HCT116 (cell line): ENCODE measurements around the gene MED13L.

Experiments
- ATF3 ChIP-seq: IDR thresholded peaks from 2 replicates; pipeline ENCODE4 v1.6.1; 2012
- CTCF ChIP-seq, 3 experiments: fragments of 200-600 bp in 1 of 3; sonication (generic) in 1 of 3; IDR thresholded peaks in 2 of 3; conservative IDR thresholded peaks in 1 of 3; 2 replicates each; pipeline ENCODE4 v1.5.1; 2012 to 2017; ENCODE audit warnings: low read depth in 2 of 3, low read length in 2 of 3, antibody characterized with exemption in 1 of 3, borderline replicate concordance in 1 of 3, control low read depth in 1 of 3, mild to moderate bottlenecking in 1 of 3, mixed read lengths in 1 of 3, mixed run types in 1 of 3, moderate library complexity in 1 of 3; ENCODE audit not compliant: insufficient read depth in 1 of 3
- EGR1 ChIP-seq: IDR thresholded peaks from 2 replicates; pipeline ENCODE4 v1.6.1; 2012; ENCODE audit warnings: low read depth
- POLR2A ChIP-seq: IDR thresholded peaks from 2 replicates; pipeline ENCODE4 v1.7.0; 2011; ENCODE audit warnings: borderline replicate concordance; ENCODE audit not compliant: insufficient read depth, insufficient read length; ENCODE audit errors: extremely low read depth
- YY1 ChIP-seq: IDR thresholded peaks from 2 replicates; pipeline ENCODE4 v1.6.1; 2011; ENCODE audit warnings: low read length, low read depth, moderate library complexity, mild to moderate bottlenecking; ENCODE audit not compliant: insufficient replicate concordance; ENCODE audit errors: extremely low read depth
- ZNF274 ChIP-seq: fragments of 200-500 bp; sonication (Bioruptor generic); IDR thresholded peaks from 2 replicates; pipeline ENCODE4 v1.6.1; 2014; ENCODE audit warnings: mild to moderate bottlenecking, low read depth, low read length, inconsistent platforms

- TF ChIP-seq ZNF274 (no peak), POLR2A (no peak), CTCF (IDR thresholded peaks at IDR 0.05 in 2 of 3, conservative IDR thresholded peaks at IDR 0.05 in 1 of 3; ENCODE audit: borderline replicate concordance in 1 of 3, insufficient read depth in 1 of 3, low read depth in 2 of 3, low read length in 2 of 3) (no peak), ATF3 (no peak), YY1 (no peak), EGR1 (no peak)
These were observed 180.6 kb downstream of the MED13L start for GRCh38 chr12:116096874-116097273.
